NCI-H1105 (cell line): ENCODE data around the gene DBT.
"Not testable (repeated sequence)": the region's sequence is repeated elsewhere in the genome, so short reads cannot be mapped to it uniquely, and the experiment has no call there.

Experiments
- DNase-seq: peaks from one replicate; lab custom pipeline; 2025; lab: John Stamatoyannopoulos, UW

Gene DBT

DNA sequence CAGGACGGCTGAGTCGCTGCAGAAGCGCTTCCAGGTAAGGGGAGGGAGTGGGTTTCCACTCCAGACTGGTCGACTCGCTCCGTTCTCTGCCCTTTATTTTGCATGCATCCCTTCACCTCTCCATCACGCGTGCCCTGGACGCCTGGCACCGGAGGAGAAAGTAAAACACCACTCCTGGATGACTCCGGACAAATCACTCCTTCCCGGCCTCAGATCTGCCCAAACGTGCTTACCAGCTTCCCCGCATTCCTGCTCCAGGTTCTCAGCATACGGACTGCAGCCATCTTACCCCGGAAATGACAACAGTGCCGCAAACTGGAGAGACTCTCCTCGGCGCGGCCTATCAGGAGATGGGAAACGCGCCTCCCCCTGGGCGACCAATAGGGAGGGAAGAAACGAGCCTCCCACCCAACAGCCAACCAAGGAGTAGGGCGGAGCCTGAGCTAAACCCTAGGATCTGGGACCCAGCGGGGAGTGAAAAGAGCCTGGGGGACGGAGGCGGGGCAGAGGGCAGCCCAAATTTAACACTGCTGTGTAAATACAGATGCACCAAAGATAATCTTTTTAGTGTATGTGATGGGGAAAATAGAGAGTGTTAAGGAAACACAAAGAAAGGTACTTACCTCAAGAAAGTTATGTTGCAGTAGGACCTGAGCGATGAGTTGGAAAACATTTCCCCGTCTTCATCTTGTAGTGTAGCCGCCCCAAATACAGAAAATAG, at the start of gene DBT:
Gene DBT (minus strand): TSS at position 298 of the 721 bp plus-strand sequence. CDS start 14 bp downstream, at position 284.
- DNase-seq: peak; percentile 97

DNA sequence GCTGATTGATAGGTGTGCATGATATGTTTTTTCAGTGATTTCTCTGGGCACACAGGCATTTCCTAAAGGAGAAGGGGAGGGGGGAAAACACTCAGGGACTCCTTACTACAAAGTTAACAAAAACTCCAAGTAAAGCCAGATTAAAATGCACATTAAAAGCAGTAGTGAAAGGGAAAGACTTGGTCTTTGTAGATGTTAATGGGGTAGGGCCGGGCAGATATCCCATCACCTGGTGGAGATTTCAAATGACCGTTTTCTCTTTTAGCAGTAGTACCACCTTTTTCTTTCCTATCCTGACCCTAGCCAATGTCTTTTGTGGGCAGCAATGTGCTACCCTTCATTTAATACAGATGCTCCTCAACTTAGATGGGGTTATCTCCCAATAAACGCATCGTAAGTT, 48.9 kb upstream of the DBT start:
- no peak for DNase-seq

DNA sequence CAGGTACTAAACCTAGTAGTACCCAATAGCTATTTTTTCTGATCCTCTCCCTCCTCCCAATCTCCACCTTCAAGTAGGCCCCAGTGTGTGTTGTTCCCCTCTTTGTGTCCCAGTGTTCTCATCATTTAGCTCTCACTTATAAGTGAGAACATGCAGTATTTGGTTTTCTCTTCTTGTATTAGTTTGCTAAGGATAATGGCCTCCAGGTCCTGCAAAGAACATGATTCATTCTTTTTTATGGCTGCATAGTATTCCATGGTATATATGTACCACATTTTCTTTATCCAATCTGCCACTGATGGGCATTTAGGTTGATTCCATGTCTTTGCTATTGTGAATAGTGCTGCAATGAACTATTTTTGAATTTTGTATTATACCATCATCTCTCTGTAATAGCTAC, 47.4 kb upstream of the DBT start:
- DNase-seq: not testable (repeated sequence)

DNA sequence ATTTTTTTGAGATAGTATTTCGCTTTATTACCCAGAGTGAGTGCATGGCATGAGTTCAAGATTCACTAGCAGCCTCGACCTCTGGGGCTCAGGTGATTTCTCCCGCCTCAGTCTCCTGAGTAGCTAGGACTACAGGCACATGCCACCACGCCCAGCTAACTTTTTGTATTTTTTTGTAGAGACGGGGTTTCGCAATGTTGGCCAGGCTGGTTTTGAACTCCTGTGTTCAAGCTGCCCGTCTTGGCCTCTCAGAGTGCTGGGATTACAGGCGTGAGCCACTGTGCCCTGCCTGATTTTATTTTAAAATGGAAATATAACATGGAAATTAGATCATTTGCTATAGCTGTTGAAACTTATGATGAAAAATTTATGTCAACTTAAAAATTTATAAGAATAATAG, 46.5 kb upstream of the DBT start:
- DNase-seq: no peak

DNA sequence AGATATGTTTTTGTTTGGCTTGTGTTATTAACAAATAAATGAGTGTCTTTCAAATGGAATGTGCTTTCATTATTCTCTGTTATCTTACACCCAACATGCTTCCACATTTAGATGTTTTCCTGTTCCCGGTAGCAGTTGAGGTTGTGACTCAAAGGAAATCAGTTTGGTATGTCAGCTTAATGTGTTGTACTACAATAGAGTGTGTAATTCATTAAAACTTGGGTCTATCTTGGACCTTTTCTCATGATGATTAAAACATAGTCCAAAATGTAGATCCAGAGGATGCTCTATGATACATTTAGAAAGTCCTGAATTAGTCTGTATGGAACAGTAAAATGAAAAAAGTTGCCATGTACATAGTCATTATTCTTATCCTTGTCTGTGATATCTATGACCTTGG, 43.1 kb upstream of the DBT start:
- no peak for DNase-seq

DNA sequence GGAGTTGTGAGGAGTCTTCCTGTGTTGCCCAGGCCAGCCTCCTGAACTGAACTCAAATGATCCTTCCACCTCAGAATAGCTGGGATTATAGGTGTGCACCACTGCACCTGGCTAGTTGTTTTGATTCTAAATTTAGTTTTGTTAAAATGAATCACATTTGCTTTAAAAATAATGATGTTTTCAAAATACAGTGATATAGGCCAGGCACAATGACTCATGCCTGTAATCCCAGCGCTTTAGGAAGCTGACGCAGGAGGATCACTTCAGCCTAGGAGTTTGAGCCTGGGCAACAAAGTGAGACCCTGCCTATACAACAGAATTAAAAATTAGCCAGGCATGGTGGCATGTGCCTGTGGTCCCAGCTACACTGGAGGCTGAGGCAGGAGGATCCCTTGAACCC, 40.7 kb upstream of the DBT start:
- DNase-seq: no peak

DNA sequence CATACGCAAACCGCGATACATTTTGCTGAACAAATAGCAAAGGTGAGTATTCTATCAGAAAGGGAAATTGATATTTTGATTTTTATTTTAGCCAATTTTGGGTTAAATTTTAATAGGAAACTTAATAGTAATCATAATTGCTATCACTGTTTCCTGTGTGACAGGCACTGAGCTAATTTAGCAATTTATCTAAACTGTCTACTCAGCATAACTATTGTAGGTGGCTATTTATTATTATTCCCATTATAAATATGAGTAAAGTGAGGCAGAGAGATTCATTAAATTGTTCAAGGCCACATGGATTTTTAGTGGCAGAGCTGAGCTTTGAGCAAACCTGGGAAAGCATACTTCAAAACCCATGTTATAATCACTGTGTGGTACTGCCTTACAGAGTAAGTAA, 37.5 kb upstream of the DBT start:
- DNase-seq: no peak

DNA sequence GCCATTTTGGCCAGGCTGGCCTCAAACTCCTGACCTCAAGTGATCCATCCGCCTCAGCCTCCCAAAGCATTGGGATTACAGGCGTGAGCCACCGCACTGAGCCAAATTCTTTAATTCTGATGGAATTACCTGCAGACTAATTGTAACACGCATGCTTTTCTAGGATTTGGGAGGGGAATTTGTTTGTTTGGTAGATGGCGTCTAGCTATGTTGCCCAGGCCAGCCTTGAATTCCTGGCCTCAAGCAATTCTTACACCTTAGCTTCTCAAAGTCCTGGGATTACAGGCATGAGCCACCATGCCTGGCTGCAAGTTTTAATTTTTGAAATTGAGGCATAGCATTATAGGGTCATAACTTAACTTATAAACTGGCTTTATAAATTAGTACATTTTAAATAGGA, 35.0 kb upstream of the DBT start:
- no peak for DNase-seq

DNA sequence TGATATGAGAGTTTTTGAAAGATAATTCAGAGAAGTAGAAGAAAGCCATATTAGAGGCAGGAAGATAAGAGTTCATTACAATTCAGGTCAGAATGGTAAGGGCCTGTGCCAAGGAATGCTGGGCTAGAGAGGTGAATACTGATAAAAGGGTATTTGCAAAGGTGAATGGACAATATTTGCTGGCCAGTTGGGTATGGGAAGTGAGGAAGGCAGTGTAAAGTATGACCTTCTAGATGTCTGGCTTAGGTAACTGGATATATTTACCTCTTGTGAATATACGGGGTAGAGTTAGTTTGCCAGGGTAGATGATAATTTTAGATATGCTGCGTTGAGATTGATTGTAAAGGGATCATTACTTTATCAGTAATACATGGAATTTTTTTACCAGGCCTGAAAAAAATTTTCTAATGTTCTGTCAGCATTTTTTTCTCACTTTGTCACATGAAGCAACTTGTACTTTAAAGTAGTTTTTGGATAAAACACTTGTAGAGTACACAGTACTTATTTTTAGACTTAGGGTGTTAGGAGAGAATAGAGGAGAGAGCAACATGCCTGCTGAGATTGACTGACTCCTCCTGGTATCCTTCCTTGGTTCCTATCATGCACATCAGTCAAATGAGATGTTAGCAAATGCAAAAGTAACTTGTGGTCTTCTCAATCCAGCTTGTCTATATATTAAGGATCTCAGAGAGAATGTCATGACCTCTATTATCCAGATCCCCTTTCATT, 30.5 kb upstream of the DBT start:
- no peak for DNase-seq

DNA sequence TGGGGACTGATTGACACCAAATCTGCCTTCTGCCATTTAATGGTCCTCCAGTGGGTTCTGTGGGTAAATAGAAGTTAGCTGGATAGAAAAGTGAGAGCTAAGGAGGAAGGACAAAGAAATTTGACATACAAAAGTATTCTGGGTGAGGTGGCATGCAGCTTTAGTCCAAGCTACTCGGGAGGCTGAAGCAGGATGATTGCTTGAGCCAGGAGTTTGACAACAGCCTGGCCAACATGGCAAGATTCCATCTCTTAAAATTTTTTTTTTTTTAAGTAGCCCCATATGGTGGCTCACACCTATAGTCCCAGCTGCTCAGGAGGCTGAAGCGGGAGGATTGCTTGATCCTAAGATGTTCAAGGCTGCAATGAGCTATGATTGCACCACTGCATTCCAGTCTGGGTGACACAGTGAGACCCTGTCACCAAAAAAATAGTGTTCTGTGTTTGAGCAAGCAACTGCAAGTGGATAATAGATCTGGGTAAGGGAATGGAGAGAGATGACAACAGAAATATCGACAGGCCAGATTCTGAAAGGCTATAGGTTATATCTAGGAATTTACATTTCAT, 29.8 kb upstream of the DBT start:
- DNase-seq: no peak

DNA sequence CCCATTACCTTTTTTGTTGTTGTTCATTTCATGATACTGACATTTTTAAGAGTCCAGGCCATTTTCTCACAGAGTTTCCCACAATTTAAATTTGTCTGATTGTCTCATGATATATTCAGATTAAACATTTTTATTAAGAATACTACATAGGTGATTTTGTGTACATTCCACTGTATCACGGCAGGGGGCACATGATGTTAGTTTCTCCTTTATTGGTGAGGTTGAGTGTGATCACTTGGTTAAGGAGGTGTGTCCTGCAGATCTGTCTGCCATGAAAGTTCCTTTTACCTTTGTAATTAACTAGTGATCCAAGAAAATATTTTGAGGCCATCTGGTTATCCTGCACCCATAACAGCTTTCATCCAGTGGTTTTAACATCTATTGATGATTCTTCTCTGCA, 28.2 kb upstream of the DBT start:
- DNase-seq: no peak

DNA sequence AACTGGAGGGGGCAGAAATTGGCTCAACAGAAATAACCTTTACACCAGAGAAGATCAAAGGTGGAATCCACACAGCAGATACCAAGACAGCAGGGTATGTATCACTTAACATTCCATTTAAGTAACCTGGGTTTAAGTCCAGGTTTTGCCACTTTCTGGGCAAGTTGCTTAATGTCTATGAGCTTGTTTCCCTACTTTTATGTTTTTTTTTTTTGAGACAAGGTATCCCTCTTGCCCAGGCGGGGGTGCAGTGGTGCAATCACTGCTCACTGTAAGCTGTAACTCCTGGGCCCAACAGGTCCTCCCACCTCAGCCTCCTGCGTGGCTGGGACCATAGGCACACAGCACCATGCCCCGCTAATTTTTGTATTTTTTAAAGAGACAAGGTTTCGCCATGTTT, 18.6 kb upstream of the DBT start:
- DNase-seq: no peak

DNA sequence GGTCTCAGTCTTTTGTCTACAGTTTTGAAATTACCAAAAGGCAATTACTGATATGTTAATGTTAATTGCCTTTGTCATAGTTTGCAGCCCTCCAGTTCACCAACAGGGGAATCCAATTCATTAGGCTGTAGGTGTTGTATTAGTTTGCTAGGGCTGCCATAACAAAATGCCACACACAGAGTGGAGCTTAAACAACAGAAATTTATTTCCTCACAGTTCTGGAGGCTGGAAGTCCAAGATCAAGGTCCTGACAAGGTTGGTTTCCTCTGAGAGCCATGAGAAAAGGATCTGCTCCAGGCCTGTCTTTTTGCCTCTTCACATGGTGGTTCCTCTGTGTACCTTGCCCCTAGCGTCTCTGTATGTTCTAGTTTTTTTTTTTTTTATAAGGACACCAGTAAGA, 17.6 kb upstream of the DBT start:
- DNase-seq: no peak

DNA sequence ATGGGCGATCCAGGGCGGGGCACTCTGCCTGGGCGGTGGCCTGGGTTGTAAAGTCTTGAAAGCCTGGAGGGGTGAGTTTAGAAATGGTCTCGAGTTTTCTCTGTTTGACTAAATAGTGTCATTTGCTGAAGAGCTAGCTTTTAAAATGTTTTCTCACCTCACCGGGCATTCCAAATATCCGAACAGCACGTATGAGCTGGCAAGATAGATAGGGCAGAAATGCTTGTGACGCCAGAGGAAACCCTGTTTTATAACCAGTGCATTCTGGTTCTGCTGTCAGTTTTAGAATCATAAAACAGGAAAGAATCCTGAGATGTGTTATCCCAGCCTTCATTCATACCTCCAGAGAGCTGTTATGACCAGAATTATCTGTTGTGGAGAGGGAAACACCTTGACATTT, 17.1 kb upstream of the DBT start:
- no peak for DNase-seq

DNA sequence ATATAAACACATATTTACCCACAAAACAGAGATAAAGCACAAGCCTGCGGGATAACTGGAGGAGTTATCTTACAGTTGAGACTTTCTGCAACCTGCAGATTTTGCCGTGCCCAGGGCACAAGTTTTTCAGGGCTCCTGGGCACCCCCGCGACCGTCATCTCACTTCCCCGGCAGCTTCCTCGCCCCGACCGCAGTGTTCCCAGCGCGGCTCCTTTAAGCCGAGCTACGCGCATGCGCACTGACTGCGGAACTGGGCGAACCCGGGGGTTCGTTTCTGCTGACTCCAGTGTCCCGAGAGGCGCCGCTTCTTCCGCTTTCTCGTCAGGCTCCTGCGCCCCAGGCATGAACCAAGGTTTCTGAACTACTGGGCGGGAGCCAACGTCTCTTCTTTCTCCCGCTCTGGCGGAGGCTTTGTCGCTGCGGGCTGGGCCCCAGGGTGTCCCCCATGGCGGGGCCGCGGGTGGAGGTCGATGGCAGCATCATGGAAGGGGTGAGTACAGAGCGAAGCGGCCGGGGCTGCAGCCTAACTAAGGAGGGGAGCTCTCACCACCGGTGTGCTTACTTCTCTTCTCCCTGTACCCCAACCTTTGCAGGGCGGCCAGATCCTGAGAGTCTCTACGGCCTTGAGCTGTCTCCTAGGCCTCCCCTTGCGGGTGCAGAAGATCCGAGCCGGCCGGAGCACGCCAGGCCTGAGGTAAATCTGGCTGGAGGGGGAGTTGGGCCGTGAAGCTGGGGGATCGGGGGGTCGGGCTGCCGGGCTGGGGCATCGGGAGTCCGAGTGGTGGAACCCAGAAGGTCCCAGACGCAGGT, 16.5 kb upstream of the DBT start, which contains the start of gene RTCA:
Gene RTCA (plus strand): TSS at position 286 of the 810 bp plus-strand sequence. CDS start 160 bp downstream, at position 446.
- DNase-seq: peak; percentile 98

DNA sequence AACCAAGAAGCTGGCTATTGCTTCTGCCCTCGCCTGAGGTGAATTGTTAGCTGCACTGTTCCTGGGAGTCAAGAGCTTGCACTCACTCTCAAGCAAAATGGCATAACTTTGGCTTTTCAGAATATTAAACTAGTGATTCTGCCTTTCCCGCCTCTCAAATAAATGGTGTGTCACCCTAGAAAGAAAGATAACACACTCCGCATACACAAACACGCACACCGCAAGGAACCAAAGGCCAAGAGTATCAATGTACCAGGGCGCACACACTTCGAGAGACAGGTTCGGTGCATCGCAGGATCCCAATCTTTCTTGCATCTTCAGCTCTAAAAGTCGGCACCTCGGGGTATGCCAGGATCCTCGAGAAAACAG, 15.9 kb upstream of the DBT start:
- DNase-seq: peak; percentile 51

DNA sequence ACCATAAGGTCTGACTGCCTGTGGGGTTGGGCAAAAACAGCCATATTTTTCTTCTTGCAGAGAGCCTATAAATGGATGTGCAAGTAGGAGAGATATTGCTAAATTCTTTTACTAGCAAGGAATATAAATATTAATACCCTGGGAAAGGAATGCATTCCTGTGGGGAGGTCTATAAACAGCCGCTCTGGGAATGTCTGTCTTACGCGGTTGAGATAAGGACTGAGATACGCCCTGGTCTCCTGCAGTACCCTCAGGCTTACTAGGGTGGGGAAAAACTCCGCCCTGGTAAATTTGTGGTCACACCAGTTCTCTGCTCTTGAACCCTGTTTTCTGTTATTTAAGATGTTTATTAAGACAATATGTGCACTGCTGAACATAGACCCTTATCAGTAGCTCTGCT, 14.4 kb upstream of the DBT start:
- DNase-seq: not testable (repeated sequence)

DNA sequence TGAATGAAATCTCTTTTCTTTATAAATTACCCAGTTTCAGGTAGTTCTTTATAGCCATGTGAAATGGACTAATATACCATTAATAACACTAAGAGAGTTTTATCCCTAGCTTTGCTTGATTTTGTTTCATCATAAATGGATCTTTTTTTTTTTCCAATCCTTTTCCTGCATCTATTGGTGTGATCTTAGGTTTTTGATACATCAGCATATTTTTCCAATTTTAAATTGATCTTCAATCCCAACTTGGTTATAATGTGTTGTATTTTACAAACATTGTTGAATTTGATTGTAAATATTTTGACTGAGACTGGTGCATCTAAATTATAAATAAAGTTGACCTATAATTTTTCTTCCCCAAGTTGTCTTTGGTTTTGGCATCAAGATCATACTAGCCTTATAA, 12.1 kb upstream of the DBT start:
- DNase-seq: no peak

DNA sequence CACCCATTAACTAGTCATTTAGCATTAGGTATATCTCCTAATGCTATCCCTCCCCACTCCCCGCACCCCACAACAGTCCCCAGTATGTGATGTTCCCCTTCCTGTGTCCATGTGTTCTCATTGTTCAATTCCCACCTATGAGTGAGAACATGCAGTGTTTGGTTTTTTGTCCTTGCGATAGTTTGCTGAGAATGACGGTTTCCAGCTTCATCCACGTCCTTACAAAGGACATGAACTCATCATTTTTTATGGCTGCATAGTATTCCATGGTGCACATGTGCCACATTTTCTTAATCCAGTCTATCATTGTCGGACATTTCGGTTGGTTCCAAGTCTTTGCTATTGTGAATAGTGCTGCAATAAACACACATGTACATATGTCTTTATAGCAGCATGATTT, 8.8 kb upstream of the DBT start:
- not testable (repeated sequence) for DNase-seq

DNA sequence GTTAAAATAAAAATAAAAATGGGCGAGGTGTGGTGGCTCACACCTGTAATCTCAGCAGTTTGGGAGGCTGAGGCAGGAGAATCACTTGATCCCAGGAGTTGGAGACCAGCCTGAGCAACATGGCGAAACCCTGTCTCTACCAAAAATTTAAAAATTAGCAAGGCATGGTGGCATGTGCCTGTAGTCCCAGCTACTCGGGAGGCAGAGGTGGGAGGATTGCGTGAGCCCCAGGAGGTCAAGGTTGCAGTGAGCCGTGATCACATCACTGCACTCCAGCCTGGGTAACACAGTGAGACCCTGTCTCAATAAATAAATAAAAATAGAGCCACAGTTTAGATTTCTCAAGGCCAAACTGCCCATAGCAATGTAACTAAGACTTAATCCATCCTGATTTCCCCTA, 6.6 kb upstream of the DBT start:
- not testable (repeated sequence) for DNase-seq

DNA sequence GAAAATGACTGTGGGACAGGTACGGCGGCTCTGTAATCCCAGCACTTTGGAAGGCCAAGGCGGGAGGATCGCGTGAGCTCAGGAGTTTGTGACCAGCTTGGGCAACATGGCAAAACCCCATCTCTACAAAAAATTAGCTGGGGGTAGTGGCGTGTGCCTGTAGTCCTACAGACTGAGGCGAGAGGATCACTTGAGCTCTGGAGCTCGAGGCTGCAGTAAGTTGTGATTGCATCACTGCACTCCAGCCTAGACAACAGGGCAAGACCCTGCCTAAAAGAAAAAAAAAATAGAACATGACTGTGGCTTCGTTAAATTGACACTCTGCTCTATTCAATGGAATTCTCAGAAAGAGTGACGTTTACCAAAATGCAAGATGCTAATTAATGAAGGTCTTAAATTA, 3.9 kb upstream of the DBT start:
- DNase-seq: no peak

DNA sequence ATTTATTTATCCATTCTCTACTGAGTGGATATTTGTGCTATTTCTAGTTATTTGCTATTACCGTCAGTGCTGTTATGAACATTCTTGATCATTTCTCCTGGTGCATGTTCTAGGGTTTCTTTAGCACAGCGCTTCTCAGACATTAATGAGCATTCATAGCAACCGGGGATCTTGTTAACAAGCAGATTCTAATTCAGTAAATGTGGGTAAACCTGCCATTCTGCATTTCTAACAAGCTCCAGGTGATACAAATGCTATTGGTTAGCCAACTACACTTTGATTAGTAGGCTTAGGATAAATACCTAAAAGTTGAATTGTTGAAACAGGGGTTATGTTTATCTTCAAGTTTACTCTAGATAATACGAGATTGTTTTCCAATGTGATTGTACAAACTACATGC, 3.3 kb upstream of the DBT start:
- DNase-seq: no peak

DNA sequence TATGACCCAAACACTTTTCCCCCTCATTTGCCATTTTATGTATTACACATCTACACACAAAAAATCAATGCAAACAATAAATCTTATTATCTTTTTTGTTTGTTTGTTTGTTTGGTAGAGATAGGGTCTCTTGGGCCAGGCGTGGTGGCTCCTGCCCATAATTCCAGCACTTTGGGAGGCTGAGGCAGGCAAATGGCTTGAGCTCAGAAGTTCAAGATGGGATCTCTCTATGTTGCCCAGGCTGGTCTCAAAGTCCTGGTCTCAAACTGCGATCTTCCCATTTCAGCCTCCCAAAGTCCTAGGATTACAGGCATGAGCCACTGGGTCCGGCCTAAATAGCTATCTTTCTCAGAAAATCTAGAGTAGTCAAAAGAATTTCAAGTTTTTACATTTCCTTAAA, 1.2 kb upstream of the DBT start:
- DNase-seq: no peak
